ENCODE measurements around the gene CA11.

CA11 gene

DNA sequence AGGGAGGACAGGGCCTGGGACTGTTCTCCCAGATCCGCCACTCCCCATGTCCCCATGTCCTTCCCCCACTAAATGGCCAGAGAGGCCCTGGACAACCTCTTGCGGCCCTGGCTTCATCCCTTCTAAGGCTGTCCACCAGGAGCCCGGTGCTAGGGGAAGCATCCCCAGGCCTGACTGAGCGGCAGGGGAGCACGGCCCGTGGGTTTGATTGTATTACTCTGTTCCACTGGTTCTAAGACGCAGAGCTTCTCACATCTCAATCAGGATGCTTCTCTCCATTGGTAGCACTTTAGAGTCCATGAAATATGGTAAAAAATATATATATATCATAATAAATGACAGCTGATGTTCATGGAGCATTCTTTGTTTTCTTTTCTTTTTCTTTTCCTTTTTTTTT is 38.6 kb downstream of the CA11 start:
- TF ChIP-seq, protein P1, sequence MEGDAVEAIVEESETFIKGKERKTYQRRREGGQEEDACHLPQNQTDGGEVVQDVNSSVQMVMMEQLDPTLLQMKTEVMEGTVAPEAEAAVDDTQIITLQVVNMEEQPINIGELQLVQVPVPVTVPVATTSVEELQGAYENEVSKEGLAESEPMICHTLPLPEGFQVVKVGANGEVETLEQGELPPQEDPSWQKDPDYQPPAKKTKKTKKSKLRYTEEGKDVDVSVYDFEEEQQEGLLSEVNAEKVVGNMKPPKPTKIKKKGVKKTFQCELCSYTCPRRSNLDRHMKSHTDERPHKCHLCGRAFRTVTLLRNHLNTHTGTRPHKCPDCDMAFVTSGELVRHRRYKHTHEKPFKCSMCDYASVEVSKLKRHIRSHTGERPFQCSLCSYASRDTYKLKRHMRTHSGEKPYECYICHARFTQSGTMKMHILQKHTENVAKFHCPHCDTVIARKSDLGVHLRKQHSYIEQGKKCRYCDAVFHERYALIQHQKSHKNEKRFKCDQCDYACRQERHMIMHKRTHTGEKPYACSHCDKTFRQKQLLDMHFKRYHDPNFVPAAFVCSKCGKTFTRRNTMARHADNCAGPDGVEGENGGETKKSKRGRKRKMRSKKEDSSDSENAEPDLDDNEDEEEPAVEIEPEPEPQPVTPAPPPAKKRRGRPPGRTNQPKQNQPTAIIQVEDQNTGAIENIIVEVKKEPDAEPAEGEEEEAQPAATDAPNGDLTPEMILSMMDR (IDR thresholded peaks at IDR 0.05; ENCODE audit: borderline replicate concordance, insufficient read depth, low read depth, low read length): no peak
- H3K4me3 ChIP-seq (ENCODE audit: low read depth, low read length): no peak overlapping the region

DNA sequence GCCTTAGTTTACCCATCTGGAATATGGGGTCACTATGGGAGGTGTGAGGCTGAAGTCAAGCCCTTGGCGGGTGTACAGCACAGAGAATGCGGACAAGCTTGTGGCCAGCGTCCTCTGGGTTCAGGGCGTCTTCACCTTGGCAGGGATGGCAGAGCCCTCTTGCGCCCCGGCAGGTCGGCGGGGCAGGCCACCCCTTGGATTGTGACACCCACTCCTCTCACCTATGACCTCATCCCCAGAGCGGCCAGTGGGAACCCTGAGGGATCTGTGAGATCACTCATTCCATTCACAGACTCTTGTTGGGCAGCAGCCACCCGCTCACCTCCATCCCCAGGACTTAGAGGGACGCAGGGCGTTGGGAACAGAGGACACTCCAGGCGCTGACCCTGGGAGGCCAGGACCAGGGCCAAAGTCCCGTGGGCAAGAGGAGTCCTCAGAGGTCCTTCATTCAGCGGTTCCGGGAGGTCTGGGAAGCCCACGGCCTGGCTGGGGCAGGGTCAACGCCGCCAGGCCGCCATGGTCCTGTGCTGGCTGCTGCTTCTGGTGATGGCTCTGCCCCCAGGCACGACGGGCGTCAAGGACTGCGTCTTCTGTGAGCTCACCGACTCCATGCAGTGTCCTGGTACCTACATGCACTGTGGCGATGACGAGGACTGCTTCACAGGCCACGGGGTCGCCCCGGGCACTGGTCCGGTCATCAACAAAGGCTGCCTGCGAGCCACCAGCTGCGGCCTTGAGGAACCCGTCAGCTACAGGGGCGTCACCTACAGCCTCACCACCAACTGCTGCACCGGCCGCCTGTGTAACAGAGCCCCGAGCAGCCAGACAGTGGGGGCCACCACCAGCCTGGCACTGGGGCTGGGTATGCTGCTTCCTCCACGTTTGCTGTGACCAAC is 39.3 kb downstream of the CA11 start, which contains the start of gene SPACA4:
SPACA4 (plus strand) TSS at position 280 of the 896 bp plus-strand sequence; CDS start at position 517, 237 bp downstream.
- TF ChIP-seq, protein P1 (IDR thresholded peaks at IDR 0.05; ENCODE audit: borderline replicate concordance, insufficient read depth, low read depth, low read length): no peak
- H3K4me3 ChIP-seq (ENCODE audit: low read depth, low read length): no peak within 1 kb of the TSS

DNA sequence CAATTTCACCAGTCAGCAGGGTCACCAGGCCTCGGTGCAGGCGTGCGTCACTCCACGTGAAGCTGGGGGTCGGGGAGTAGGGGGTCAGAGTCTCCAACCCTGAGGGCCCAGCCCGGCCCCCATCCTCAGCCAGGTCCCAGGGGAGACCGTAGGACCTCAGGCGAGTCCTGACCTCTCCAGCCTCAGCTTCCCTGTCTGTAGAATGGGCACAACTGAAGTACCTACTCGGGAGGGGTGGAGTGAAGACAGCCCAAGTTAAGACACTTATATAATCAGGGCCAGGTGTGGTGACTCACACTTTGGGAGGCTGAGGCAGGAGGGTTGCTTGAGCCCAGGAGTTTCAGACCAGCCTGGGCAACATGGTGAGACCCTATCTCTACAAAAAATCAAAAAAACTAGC is 42.1 kb downstream of the CA11 start:
- TF ChIP-seq, protein P1 (IDR thresholded peaks at IDR 0.05; ENCODE audit: borderline replicate concordance, insufficient read depth, low read depth, low read length): no peak
- no peak overlapping the region for H3K4me3 ChIP-seq (ENCODE audit: low read depth, low read length)

- TF ChIP-seq, protein P1 (IDR thresholded peaks at IDR 0.05; ENCODE audit: borderline replicate concordance, insufficient read depth, low read depth, low read length): no peak
- H3K4me3 ChIP-seq (ENCODE audit: low read depth, low read length): no peak overlapping the region
Observed at GRCh38 chr19:48603449-48603848, 42.5 kb downstream of the CA11 start.

- TF ChIP-seq, protein P1 (IDR thresholded peaks at IDR 0.05; ENCODE audit: borderline replicate concordance, insufficient read depth, low read depth, low read length): no peak
- no peak overlapping the region for H3K4me3 ChIP-seq (ENCODE audit: low read depth, low read length)
Observed at GRCh38 chr19:48603001-48603400, 43.0 kb downstream of the CA11 start.

- H3K4me3 ChIP-seq (ENCODE audit: low read depth, low read length): no peak overlapping the region
- TF ChIP-seq, protein P1 (IDR thresholded peaks at IDR 0.05; ENCODE audit: borderline replicate concordance, insufficient read depth, low read depth, low read length): no peak
Observed at GRCh38 chr19:48600679-48601417, 45.1 kb downstream of the CA11 start.
